NCI-H69 (cell line): ENCODE results near the gene CDCA5.

Experiments used
- DNase-seq: peaks from one replicate; lab custom pipeline; 2025; lab: John Stamatoyannopoulos, UW

Gene CDCA5

DNA sequence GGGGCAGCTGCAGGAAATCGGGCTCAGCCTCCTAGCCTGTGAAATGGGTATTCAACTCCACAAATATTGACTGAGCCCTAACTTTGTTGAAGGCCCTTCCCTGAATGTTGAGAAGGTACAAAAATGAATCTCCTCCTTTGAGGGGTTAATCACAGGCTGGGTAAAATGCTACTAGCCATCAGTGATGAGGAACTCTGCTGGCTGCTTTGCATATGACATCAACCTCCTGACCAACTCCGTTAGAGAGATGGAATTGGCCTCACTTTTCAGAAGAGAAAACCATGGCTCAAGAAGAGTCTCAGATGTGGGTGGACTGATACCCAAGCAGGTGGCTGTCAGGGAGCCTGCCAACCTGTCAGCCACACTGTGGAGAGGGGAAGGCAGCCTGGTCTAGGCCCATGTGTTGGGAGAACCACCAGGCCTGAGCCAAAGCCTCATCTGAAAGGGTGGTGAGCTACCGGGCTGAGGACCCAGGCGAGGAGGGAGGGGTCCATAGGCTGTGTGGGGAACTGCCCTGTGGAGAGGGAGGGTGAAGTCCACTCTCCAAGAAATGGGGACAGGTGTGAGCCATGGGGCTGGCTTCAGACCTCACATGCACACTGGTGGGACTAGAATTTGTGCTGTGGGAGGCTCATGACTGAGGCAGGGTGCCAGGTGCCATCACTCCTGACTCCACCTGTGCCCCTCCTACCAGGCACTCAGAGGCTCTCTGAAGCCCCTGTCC lies 11.8 kb downstream of the CDCA5 start:
- no peak for DNase-seq

DNA sequence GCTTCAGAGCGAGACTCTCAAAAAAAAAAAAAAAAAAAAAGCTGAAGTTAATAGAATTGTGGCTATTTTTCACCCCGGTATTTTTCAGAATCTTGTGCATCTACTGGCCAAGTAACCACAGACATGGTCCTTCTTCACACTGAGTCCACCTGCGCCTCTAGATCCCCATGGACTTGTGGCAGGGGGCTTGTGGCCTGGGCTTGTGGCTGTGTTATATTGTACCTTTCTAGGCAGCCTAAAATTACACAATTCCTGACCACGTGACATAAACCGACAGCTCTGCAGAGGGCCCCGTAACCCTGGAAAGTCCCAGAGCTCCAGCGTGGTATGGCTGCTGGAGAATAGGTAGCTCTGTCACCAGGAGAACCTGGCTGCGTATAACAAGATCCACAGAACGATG lies 14.6 kb downstream of the CDCA5 start:
- DNase-seq: no peak

DNA sequence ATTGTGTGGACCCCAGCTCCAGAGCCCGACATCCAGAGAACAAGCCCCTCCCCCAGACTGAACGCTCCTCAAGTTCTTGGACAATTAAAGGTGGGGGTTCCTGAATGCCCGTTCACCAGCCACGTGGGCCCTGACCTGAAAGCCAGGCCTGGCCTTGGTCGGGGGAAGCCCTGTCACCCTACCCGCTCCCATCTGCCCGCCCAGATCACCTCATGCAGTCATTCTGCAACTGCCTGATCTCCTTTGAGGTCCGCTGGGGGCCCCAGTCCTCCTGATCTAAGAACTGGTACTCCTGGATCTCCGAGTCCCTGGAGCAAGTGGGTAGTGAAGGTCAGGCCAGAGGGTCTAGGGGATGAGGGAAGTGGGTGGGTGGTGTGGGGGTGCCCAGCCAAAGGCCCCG lies 16.4 kb downstream of the CDCA5 start:
- DNase-seq: no peak

DNA sequence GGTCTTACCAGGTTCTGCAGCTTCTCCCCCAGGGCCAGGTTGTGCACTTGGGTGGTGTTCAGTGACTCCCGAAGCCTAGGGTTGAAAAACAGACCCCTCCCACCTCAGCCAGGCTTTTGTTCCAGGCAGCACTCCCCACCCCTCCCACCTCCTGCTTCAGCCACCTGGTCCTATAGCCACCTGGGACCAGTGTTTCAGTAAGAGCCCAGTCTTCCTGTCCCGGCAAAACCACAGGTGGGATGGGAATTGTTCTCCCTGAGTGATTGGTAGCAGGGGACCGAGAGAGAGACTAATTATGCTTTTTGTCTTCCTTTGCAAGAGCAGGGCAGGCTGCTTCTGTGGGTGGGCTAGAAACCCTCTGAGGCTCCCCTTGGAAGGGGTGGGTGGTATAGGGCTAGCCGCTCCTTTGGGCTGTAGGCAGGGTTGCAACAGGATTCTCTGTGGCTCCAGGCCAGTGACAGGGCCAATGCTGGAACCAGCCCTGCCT lies 17.0 kb downstream of the CDCA5 start:
- peak; percentile 96 for DNase-seq

DNA sequence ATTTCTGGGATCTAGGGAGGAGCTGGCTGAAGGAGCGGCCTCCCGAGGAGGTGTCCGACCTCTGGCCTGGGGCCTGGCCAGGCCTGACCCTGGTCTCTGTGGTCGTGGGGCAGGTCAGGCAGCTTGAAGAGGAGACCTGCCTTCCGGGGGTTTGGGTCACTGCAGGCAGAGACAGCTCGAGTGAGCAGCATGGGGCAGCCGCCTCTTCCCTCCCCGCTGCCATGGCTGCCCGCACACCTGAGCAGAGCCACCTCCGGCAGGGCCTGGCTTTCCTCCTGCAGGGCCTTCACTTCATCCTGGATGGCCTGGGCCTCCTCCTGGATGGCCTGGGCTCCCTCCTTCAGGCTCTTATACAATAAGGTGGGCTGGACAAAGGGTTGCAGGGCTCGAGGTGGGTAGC lies 17.5 kb downstream of the CDCA5 start:
- peak; percentile 45 for DNase-seq

DNA sequence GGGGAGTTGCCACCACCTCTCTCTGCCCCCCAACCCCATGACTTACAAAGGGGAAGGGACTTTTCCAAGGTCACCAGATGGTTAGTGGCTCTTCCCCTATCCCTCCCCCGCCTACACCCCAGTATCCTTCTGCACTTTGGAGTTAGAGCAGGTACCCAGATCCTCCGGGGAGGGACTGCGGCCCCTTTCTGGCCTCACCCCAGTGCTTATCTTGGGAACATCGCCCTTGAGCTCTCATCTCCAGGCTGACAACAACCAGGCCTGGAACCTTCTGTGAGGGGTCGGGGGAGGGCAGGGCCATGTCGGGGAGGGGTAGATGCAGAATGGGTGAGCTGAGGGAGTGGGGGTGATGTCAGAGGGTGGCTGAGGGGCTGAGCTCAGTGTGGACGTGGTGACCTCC lies 18.0 kb downstream of the CDCA5 start:
- DNase-seq: no peak

DNA sequence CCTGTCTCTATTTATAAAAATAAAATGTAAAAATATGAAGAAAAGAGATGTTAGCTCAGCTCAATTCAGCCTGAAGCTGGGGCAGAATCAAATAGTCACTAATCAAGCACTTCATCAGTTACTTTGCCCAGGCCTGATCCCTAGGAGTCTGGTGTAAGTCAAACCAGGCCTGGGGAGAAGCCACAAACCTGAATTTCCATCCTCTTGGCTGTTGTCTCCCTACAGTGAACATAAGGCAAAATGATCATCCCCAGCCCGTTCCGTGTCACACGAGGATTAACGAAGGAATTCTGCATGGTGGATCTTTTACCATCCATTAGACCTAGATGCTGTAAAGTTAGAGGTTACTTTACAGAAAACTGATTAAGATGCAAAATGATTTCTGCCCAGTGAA lies 19.0 kb downstream of the CDCA5 start:
- DNase-seq: no peak

DNA sequence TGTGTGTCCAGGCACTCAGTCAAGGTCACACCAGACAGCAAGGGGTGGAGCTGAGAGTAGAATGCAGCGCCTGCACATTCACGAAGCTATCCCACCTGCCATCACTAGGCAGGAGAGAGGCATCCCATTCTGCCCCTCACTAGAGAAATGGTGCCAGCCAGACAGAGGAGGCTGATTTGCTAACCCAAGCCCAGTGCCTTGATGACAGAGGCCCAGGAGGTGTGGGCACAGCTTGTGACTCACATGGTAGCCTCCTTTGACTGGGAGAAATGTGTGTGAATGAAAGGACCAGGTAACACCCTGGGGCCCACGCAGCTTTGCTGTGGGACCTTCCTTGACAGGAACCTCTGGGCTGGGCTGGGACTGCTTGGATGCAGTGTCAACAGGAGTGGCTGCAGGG lies 20.3 kb downstream of the CDCA5 start:
- no peak for DNase-seq

DNA sequence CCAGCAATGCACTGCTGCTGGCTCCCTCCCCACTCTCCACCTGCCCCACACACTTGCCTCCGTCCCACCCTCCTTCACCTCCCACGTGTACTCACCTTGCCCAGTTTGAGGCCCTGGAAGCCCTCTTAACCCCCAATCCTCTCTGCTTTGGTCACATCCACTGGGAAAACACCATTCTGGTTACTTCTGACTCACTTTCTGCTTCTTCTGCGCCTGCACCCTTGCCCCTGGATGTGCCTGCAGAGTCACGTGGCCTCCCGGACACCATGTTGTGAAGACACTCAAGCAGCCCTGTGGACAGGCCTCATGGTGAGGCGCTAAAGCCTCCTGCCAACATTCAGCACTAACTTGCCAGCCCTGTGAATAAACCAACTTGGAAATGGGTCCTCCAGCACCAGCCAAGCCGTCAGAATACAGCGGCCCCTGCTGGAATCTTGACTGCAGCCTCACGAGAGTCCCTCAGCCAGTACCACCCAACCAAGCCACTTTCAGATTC lies 22.9 kb downstream of the CDCA5 start:
- no peak for DNase-seq

DNA sequence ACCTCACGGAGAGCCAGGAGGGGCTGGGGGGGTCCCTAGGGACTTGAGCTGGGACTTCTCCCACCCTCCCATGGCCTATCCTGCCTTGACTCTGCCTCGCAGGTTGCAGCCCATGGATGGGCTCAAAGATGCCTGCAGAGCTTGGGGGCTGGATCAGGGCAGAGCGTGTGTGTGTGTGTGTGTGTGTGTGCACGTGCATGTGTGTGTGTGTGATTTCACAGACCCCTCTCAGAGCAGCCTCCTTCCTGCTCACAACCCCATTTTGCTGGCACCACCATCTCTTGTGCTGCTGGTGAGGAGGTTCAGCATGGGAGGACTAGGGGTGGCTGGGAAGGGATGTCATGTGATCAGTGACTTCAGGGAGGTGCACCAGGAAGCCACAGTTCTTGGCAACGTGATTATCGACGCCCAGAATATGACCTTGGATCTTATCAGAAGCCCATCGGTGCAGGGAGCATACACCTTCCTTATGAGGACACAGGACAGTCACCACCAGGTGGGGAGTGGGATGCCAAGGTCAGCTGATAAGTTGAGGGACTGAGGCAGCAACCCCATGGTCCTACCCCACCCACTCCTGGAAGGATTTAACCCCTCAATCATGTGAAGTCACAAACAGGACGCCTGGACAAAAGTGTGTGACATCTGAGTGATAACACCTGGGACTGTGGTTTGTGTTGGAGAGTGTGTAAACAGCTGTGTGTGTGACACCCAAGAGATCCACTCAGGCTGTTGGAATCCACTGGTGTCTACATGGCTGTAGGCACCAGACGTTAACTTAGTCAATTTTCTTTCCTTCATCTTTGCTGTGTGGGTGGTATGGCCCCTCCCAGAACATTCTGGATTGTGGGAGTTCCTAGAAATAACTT lies 23.6 kb downstream of the CDCA5 start:
- no peak for DNase-seq

DNA sequence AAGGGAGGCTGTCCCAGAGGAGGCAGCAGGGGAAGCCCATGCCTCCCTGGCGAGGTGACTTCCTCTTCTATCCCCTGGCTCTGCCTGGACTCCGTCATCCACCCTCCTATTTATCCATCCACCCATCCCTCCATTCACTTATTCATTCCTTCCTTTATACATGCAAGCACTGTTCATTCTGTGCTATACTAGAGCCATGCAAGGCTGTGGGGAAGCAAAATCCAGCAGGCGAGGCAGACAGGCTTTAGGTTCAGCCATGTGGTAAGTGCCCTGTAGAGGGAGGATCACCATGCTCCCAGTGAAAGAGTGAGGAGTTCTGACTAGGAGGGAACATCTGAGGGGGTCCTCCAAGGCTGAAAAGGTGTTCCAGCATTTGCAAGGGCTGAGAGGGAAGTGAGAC lies 24.3 kb downstream of the CDCA5 start:
- DNase-seq: no peak

DNA sequence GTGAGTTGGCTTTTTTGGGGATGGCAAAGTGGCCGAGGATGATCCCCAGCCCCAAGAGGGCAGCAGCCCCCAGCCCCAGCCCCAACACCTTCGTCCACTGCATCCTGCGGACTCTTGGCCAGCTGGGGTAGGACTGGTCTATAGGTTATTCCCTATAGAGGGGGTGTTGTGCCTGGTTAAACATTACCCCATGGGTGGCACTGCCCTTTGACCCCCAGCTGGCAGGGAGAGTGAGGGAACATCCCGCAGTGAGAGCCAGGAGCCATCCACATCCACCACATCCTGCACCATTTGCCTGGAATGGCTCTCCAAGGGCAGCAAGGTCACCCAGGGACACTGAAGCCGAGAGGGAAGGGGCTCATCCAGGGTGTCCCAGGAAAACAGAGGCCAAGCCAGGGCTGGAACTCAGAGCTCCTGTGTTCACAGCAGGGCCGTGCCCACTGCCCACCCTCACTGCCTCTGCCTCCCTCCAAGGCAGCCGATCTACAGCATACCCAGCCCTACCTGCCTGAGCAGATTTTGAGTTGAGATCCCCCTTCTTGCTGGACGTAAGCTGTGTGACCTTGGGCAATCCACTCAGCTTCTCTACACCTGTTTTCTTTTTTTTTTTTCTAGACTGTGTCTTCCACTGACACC lies 25.3 kb downstream of the CDCA5 start, which contains the start of gene NAALADL1:
Gene NAALADL1 (minus strand): TSS at position 135 of the 636 bp plus-strand sequence. CDS start 32 bp downstream, at position 103.
- peak; percentile 27 for DNase-seq

DNA sequence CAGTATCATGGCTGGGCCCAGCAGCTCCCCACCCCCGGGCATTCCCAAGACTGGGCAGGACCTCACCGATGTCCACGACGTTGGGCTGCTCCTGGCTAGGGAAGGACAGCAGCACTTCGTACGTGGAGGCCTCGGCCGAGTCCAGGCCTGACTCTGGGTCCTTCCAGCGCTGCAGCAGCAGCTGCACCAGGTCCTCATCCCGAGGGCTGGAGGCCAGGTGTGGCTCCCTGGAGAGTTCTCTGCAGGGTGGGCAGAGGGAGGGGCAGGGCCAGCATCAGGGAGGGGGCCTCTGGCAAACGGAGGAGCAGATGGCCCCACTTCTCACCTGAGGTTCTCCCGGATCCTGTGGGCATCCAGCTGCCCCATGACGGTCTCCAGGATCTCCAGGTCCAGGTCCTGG lies 25.8 kb downstream of the CDCA5 start:
- DNase-seq: peak; percentile 56

DNA sequence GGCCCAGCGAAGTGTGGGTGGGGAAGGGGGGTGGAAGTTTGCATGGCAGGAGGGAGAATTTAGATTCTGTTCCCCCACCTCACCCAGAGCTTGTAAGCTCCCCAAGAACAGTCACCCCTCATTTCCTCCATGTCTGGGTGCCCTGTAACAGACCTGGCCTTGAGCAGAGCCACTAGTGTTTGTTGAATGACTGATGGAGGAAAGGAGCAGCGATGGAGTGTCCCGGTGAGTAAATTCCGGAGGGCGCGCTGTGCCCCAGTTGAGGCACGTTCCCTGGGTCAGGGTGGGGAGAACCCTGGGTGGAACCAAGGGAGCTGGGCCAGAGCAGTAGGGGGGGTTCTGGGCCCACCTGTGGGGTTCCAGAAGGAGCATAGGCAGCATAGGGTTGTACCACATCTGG lies 26.3 kb downstream of the CDCA5 start:
- no peak for DNase-seq

DNA sequence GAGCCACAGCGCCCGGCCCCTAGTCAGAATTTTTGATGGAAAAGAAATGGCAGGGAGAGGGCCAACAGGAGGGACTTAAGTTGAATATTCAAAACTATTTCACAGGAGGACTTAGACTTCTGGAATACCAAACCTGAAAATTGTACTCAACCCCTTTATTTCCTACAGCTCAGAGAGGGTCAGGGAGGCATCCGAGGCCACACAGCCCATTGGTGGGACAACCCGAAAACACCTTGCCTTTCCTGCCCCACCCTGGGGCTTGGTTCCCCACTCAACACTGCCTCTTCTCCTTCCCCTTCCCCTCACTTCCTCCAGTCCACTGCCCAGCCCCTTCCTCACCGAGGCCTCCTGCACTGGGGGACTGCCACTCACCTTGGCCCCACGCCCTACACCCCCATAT lies 26.8 kb downstream of the CDCA5 start:
- no peak for DNase-seq

DNA sequence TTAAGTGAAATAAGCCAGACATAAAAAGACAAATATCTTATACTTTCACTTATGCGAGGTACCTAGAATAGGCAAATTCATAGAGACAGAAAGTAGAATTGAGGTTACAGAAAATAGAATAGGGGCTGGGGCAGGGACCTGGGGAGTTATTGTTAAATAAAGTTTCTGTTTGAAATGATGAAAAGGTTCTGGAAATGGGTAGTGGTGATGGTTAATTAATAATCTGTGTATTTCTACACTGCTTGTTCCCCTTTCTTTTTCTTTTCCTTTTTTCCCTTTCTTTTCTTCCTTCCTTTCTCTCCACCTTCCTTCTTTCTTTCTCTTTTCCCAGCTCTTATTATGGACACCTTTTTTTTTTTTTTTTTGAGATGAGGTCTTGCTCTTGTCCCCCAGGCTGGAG lies 28.3 kb downstream of the CDCA5 start:
- DNase-seq: no peak

DNA sequence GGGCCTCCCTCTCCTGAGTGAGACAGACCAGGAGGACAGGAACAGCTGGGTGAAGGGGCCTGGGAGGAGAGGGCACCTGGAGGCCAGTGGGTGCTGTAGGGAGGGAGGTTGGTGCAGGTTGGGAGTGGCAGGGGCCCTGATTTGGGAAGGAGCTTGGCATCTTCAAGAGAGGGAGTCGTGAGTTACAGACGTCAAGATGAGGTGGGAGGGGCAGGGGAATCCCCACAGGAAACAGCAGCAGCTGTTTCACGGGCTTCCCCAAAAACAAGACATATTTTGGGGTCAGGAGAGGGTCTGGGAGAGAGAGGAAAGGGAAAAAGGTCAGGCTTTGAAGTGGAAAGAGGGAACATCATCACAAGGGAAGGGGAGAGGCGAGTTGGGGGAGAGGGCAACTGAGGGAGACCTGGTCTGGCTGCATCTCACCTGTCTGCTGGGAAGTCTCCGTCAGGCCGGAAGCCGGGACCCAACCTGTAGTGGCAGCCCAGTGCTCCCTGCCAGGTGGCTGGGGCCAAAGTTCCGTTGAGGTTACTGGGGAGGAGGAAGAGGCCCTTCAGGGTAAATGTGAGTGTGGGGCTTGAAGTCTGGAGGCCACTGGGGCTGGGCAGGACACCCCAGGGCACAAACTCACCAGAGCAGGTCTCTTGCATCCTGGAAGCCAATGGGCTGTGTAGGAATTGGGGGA lies 29.9 kb downstream of the CDCA5 start:
- no peak for DNase-seq

DNA sequence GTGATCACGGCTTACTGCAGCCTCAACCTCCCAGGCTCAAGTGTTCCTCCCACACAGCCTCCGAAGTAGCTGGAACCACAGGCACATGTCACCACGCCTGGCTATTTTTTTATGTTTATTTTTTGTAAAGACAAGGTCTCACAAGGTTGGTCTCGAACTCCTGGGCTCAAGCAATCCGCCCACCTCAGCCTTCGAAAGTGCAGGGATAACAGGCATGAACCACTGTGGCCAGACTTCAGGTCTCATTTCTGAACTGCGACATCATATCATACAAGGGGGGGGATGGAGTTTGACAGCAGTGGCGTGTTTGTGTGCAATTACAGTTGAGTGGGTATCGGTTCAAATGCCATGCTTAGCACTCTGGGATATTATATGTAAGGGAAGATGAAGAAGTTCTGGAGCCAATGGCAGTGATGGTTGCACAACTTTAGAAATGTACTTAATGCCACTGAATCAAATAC lies 32.4 kb downstream of the CDCA5 start:
- no peak for DNase-seq

DNA sequence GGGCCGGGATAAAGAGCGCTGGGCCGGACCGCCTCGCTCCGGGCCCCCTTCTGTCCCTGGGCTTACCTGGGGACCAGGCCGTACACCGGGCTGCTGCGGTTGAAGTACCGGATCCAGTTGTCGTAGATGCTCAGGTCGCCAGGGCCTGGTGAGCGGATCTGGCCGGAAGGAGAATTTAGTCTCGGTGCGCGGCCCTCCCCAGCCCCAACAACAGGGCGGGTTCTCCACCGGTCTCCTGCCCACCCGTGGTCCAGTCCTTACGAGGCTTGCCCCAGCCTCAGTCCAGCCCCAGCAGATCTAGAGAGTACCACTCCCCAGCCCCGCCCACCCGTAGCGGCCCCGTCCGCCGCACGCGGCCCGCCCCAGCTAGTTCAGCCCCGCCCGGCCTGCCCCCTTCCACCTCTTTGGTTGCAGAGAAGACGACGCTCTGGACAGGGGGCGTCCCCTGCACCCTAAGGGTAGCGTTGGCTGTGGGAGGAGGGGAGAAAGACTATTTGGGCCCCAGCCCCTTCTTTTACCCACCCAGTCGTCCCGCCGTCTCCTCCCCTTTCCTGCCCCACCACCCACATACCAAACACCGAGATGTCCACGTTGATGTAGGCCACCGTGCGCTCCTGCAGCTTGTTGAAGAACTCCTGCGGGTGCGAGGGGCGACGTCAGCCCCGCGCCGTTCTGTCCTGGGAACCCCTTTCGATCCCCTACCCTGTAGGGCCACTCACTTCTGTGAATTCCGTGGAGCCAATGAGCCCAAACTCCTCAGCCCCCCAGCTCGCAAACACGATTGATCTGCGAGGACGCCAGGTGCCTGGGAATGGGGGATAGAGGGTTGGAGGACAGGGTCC lies 36.0 kb downstream of the CDCA5 start:
- no peak for DNase-seq

DNA sequence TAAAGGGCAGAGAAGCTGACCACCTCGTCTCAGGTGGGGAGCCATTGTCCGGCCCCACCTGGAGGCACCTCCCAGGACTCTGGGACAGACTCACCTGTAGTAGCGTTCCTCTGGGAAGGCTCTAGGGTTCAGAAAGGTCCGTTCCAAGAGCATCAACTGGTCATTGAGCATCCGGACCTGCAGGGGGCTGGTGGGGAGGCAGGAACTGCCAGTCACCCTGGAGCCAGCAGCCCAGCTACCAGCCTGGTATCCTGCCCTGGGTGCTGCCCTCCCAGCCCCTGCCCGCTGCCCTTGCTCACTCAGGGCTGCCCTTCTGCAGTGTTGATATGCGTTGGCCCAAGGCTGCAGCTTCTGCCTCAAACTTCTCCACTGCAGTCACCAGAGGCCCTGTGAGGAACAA lies 38.1 kb downstream of the CDCA5 start:
- DNase-seq: no peak

DNA sequence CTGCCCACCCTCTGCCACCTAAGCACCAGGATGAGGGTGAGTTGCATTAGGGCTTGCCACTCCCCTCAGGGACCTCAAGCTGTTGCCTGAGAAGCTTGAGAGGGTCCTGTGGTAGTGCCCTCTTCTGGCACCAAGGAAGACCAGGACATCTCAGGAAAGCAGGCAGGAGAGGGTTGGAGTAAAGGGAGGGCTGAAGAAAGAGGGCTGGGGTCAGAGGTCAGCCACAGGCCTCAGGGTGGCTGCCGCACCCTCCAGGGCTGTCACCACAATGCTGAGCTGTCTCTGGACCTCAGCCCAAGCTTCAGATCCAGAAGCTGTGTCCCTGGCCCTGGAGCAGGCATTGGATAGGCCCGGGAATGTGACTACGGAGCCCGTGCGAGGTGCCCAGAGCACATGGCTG lies 38.8 kb downstream of the CDCA5 start:
- DNase-seq: no peak
